ENCODE measurements around the gene HTT. TPM values are rescaled to one million over a fixed set of nuclear protein-coding genes. Genes with fewer than 3 reads are reported as not detected.

The HTT gene
- total RNA-seq, 2 experiments from 2014 or later = 54.2 to 56.5 TPM

DNA sequence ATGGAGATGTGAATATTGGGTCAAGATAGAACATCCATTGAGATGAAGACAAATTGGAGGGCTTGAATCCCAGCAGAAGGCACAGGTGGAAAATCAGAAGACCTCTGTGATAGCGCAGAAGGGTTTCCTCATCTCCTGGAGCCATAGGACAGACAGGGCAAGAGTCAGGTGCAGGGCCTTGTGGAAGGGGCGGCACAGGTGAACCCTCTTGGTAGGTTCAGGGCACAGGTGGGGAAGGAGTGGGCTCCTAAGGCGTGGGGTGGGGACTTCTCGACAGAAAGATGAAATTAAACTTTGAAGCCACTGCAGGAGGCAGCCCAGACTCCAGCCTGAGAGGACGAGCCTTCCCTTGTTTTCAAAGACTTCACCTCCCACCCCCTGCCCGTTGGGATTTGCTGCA is 209.0 kb downstream of the HTT start:
- Mint-ChIP-seq H3K4me3 (no peak overlapping the region), H3K27me3 (peaks cover 6% of the 10 kb centered on the region), H3K9me3 (peaks cover 4% of the 10 kb centered on the region), H3K4me1 (ENCODE audit: low read depth) (peaks cover 3% of the 10 kb centered on the region), H3K27ac (no peak overlapping the region), H3K36me3 (ENCODE audit: low read depth) (no peaks in the 10 kb centered on the region)
- ATAC-seq (no peak), DNase-seq (no peak)
- TF ChIP-seq, protein P1, sequence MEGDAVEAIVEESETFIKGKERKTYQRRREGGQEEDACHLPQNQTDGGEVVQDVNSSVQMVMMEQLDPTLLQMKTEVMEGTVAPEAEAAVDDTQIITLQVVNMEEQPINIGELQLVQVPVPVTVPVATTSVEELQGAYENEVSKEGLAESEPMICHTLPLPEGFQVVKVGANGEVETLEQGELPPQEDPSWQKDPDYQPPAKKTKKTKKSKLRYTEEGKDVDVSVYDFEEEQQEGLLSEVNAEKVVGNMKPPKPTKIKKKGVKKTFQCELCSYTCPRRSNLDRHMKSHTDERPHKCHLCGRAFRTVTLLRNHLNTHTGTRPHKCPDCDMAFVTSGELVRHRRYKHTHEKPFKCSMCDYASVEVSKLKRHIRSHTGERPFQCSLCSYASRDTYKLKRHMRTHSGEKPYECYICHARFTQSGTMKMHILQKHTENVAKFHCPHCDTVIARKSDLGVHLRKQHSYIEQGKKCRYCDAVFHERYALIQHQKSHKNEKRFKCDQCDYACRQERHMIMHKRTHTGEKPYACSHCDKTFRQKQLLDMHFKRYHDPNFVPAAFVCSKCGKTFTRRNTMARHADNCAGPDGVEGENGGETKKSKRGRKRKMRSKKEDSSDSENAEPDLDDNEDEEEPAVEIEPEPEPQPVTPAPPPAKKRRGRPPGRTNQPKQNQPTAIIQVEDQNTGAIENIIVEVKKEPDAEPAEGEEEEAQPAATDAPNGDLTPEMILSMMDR (IDR thresholded peaks at IDR 0.05) = no peak
- CTCF ChIA-PET = no interaction called here
- POLR2A ChIA-PET = no interaction called here
- intact Hi-C loops (cut with micrococcal nuclease) = no loop called here

DNA sequence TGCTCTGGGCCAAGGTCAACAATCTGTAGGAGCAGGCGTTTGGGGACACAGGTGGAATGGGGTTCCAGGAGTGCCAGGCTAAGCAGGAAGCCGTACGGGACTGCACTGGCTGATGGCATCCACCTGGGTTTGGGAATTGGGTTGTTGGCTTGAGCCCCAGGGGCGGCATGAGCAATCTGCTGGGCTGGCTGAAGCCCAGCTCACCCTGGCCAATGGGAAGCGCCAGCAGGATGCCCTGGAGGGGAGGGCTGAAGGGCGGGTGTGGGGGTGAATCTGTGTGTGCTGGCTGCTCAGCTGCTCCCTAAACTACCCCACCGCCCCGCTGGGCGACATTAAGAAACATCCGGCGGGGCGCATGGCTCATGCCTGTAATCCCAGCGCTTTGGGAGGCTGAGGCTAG is 209.4 kb downstream of the HTT start:
- H3K27ac Mint-ChIP-seq = no peak overlapping the region

GRCh38 chr4:3284734-3285557 is 210.5 kb downstream of the HTT start:
- ChIA-PET POLR2A (no interaction called here), CTCF (no interaction called here)
- no peak overlapping the region for H3K27ac Mint-ChIP-seq
- H3K36me3 Mint-ChIP-seq (ENCODE audit: low read depth) = no peaks in the 10 kb centered on the region
- DNase-seq = no peak
- peaks cover 3% of the 10 kb centered on the region for H3K4me1 Mint-ChIP-seq (ENCODE audit: low read depth)
- H3K27me3 Mint-ChIP-seq = peaks cover 13% of the 10 kb centered on the region
- TF ChIP-seq, protein P1 (IDR thresholded peaks at IDR 0.05) = no peak
- peaks cover 4% of the 10 kb centered on the region for H3K9me3 Mint-ChIP-seq
- intact Hi-C loops (cut with micrococcal nuclease) = no loop called here
- no peak overlapping the region for H3K4me3 Mint-ChIP-seq
- no peak for ATAC-seq

More for the DNA sequence above, 209.4 kb downstream of the HTT start:
- TF ChIP-seq, protein P1 (IDR thresholded peaks at IDR 0.05) = no peak
- peaks cover 3% of the 10 kb centered on the region for H3K4me1 Mint-ChIP-seq (ENCODE audit: low read depth)
- DNase-seq (no peak), ATAC-seq (no peak)
- intact Hi-C loops (cut with micrococcal nuclease) = no loop called here
- peaks cover 4% of the 10 kb centered on the region for H3K9me3 Mint-ChIP-seq
- ChIA-PET POLR2A (no interaction called here), CTCF (no interaction called here)
- peaks cover 8% of the 10 kb centered on the region for H3K27me3 Mint-ChIP-seq
- H3K36me3 Mint-ChIP-seq (ENCODE audit: low read depth) = no peaks in the 10 kb centered on the region
- H3K4me3 Mint-ChIP-seq = no peak overlapping the region

DNA sequence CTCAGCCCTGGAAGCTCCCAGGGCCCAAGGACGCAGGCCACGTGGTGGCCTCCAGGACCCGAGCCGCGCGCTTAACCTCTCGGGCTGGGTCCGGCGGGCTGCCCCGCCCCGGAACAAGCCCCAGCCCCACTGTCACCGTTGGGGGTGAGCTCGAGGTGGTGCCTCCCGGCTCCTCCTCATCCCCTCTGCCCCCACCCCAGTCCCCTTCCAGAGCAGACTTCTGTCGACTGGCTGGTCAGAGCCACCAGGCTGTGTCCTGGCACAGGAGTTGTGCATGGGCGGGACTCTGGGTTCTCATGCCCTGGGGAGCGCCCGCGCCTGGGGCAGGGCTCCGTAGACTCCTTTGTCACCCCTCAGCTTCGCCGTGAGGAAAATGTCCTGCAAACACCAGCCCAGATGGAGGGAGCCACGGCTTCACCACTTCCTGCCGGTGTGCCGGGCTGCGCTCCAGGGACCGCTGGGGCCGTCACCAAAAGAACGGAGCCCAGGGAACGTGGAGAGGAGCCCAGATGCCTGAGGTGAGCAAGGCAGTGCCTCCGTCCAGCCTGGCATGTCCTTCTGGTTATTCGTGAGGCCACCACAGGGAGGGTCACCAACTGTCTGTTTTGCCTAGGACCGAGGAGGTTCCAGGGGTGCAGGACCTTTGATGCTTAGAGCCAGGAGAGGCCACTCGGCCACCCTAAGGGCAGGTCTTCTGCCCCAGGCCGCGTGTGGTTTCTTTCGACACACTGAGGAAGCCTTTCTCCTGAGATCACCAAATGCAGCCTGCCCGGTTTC is 211.3 kb downstream of the HTT start:
- peaks cover 19% of the 10 kb centered on the region for H3K27me3 Mint-ChIP-seq
- POLR2A ChIA-PET = no interaction called here
- no peak overlapping the region for H3K4me3 Mint-ChIP-seq
- no peaks in the 10 kb centered on the region for H3K36me3 Mint-ChIP-seq (ENCODE audit: low read depth)
- CTCF ChIA-PET = no interaction called here
- ATAC-seq (peak; percentile 17), DNase-seq (no peak)
- H3K4me1 Mint-ChIP-seq (ENCODE audit: low read depth) = peaks cover 3% of the 10 kb centered on the region
- peaks cover 4% of the 10 kb centered on the region for H3K9me3 Mint-ChIP-seq
- TF ChIP-seq, protein P1 (IDR thresholded peaks at IDR 0.05) = no peak
- H3K27ac Mint-ChIP-seq = no peak overlapping the region
- intact Hi-C loops (cut with micrococcal nuclease) = no loop called here
